K562 (cell line): ENCODE data around the gene ARHGAP23.
A peak's percentile ranks its signal among the peaks of the same experiment; 100 is the strongest.
"Not testable (repeated sequence)": the region's sequence is repeated elsewhere in the genome, so short reads cannot be mapped to it uniquely, and the experiment has no call there.

Experiments used
- CEBPB ChIP-seq: fragments of 450-650 bp; IDR thresholded peaks from 2 replicates; pipeline ENCODE4 v1.6.1; 2016; ENCODE audit warnings: missing genetic modification characterization, missing compliant biosample characterization
- CHD7 ChIP-seq: fragments of 200-600 bp; sonication (generic); IDR thresholded peaks from one replicate; pipeline ENCODE4 v1.6.1; 2012; ENCODE audit warnings: mild to moderate bottlenecking, low read depth, low read length, inconsistent platforms
- CTCF ChIP-seq, 3 experiments: IDR thresholded peaks in 2 of 3; conservative IDR thresholded peaks in 1 of 3; 2 replicates each; pipeline ENCODE4 v1.5.1; 2011 to 2012; ENCODE audit warnings: low read length in 3 of 3, mild to moderate bottlenecking in 3 of 3, control low read depth in 2 of 3, improper control_type of control experiment in 1 of 3, inconsistent platforms in 1 of 3, low read depth in 1 of 3, mixed read lengths in 1 of 3, moderate library complexity in 1 of 3; ENCODE audit not compliant: insufficient read depth in 2 of 3
- FOS ChIP-seq: IDR thresholded peaks from 3 replicates; pipeline ENCODE4 v1.6.1; 2011; ENCODE audit not compliant: insufficient read length; ENCODE audit errors: extremely low read depth
- RREB1 ChIP-seq: fragments of 250-450 bp; sonication (Bioruptor Pico); IDR thresholded peaks from 2 replicates; pipeline ENCODE4 v1.4.0; 2020
- U2AF1 ChIP-seq: fragments of 200-400 bp; formaldehyde crosslinking; optimal IDR thresholded peaks from 2 replicates; pipeline ENCODE3; 2017; ENCODE audit warnings: mild to moderate bottlenecking, low read depth, low read length, moderate library complexity
- UBTF ChIP-seq, 2 experiments: IDR thresholded peaks; 2 replicates each; pipeline ENCODE4 v1.6.1; 2012; ENCODE audit warnings: improper control_type of control experiment in 2 of 2, low read depth in 2 of 2, low read length in 2 of 2, borderline replicate concordance in 1 of 2

- not testable (repeated sequence) for TF ChIP-seq FOS; U2AF1; CEBPB (tag); RREB1; CHD7; UBTF (IDR thresholded peaks at IDR 0.05; ENCODE audit: borderline replicate concordance in 1 of 2, low read depth in 2 of 2, low read length in 2 of 2)
- peak in 2 of 3 experiments; percentile 8 to 28; a peak in 1 of 6 replicates for TF ChIP-seq CTCF (IDR thresholded peaks at IDR 0.05 in 2 of 3, conservative IDR thresholded peaks at IDR 0.05 in 1 of 3; ENCODE audit: insufficient read depth in 2 of 3, low read depth in 1 of 3, low read length in 3 of 3)
Measured at GRCh38 chr17:38471253-38471652, 43.0 kb downstream of the ARHGAP23 start.
